MCF 10A (cell line): Measurements from ENCODE around the gene BTG1. TPM values are rescaled to one million over a fixed set of nuclear protein-coding genes. Genes with fewer than 3 reads are reported as not detected.
"Not testable (repeated sequence)": the region's sequence is repeated elsewhere in the genome, so short reads cannot be mapped to it uniquely, and the experiment has no call there.

ENCODE experiments used
- BruUV-seq: library from RNA; stranded (reverse); fragments of 400-500 nt; replicated peaks from 2 replicates; lab custom pipeline; 2021; lab: Mats Ljungman, UMichigan
- CTCF ChIA-PET: fragments of 300-600 bp; sonication (Branson Sonifier 250); formaldehyde crosslinking; extraction: SDS; loops from one replicate; lab custom pipeline; 2021; ENCODE audit warnings: antibody characterized with exemption, inconsistent platforms; lab: Yijun Ruan, JAX
- POLR2A ChIA-PET: fragments of 300-600, 350-650 bp; sonication (Branson Sonifier 250); formaldehyde crosslinking; extraction: SDS; loops from one replicate; lab custom pipeline; 2020; ENCODE audit warnings: antibody characterized with exemption, inconsistent platforms; lab: Yijun Ruan, JAX
- DNase-seq: peaks from one replicate; pipeline ENCODE4 v3.0.0-alpha.2; 2018; ENCODE audit not compliant: unreplicated experiment
- H3K27ac Mint-ChIP-seq: one replicate; pipeline ENCODE4 v1.8.0; 2022; ENCODE audit warnings: mild to moderate bottlenecking, low read depth, mixed read lengths; ENCODE audit not compliant: unreplicated experiment
- H3K27me3 Mint-ChIP-seq: one replicate; pipeline ENCODE4 v1.8.0; 2022; ENCODE audit warnings: mixed read lengths; ENCODE audit not compliant: insufficient read depth, unreplicated experiment
- H3K36me3 Mint-ChIP-seq: one replicate; pipeline ENCODE4 v1.8.0; 2022; ENCODE audit warnings: mild to moderate bottlenecking, moderate library complexity, mixed read lengths; ENCODE audit not compliant: insufficient read depth, unreplicated experiment
- H3K4me1 Mint-ChIP-seq: one replicate; pipeline ENCODE4 v1.8.0; 2022; ENCODE audit warnings: mixed read lengths; ENCODE audit not compliant: insufficient read depth, unreplicated experiment
- H3K4me3 Mint-ChIP-seq: one replicate; pipeline ENCODE4 v1.8.0; 2022; ENCODE audit warnings: mild to moderate bottlenecking, moderate library complexity, mixed read lengths; ENCODE audit not compliant: unreplicated experiment
- H3K9me3 Mint-ChIP-seq: one replicate; pipeline ENCODE4 v1.8.0; 2022; ENCODE audit warnings: mixed read lengths; ENCODE audit not compliant: unreplicated experiment
- CTCF ChIP-seq: fragments of 200-600 bp; IDR thresholded peaks from one replicate; pipeline ENCODE4 v1.8.0; 2022; ENCODE audit warnings: antibody characterized with exemption, mild to moderate bottlenecking; ENCODE audit not compliant: unreplicated experiment
- intact Hi-C: fragments of 100-400 bp; cut with micrococcal nuclease; formaldehyde crosslinking; loops from 2 replicates; pipeline ENCODE4 v1.14.1; 2022
- total RNA-seq: library from RNA; stranded (reverse); gene quantifications from 2 replicates; pipeline ENCODE4 v1.2.3, GENCODE V29; 2022

BTG1 gene
- total RNA-seq, 1 experiment from 2014 or later = 128 TPM

GRCh38 chr12:92094751-92095161, 50.9 kb downstream of the BTG1 start:
- no peak for TF ChIP-seq CTCF
- CTCF ChIA-PET = interaction anchor here (0.9 kb wide), 1 partner anchor 11 kb away, joined by 3 read pairs; no protein-coding TSS in a partner anchor
- no peak overlapping the region for H3K27ac Mint-ChIP-seq
- intact Hi-C loops = no loop called here
- POLR2A ChIA-PET = interaction anchor here (1.4 kb wide), 1 partner anchor 10 kb away, joined by 5 read pairs; no protein-coding TSS in a partner anchor
- no peak for DNase-seq
- no peaks in the 10 kb centered on the region for H3K9me3 Mint-ChIP-seq
- no peak overlapping the region for H3K4me3 Mint-ChIP-seq
- no TSS peak for BruUV-seq
- H3K27me3 Mint-ChIP-seq = no peaks in the 10 kb centered on the region
- H3K36me3 Mint-ChIP-seq = no peaks in the 10 kb centered on the region
- peaks cover 7% of the 10 kb centered on the region for H3K4me1 Mint-ChIP-seq

DNA sequence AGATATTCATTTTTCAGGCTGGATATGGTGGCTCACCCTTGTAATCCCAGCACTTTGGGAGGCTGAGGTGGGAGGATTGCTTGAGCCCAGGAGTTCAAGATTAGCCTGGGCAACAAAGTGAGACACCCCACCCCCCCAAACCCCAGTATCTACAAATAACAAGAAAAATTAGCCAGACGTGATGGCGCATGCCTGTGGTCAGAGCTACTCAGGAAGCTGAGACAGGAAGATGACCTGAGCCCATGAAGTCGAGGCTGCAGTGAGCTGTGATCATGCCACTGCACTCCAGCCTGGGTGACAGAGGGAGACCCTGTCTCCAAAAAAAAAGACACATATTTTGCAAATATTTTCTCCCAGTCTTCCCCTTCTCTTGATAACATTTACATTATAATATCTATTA, 51.3 kb downstream of the BTG1 start:
- H3K27me3 Mint-ChIP-seq, H3K27ac Mint-ChIP-seq, intact Hi-C loops, H3K36me3 Mint-ChIP-seq, POLR2A ChIA-PET, CTCF ChIA-PET, H3K4me3 Mint-ChIP-seq, BruUV-seq, DNase-seq, H3K9me3 Mint-ChIP-seq: not testable (repeated sequence)
- peaks cover 11% of the 10 kb centered on the region for H3K4me1 Mint-ChIP-seq
